HG03520 (cell line): ENCODE measurements around the gene ETS1.

Experiments
- ATAC-seq: cut with Tn5 transposase; IDR thresholded peaks from one replicate; pipeline ENCODE4 v1.9.1; 2021; ENCODE audit warnings: mild to moderate bottlenecking, moderate library complexity; ENCODE audit not compliant: unreplicated experiment

The ETS1 gene

GRCh38 chr11:128546916-128547315 lies 40.4 kb downstream of the ETS1 start:
- no peak for ATAC-seq

GRCh38 chr11:128544471-128545051 lies 42.8 kb downstream of the ETS1 start:
- no peak for ATAC-seq

DNA sequence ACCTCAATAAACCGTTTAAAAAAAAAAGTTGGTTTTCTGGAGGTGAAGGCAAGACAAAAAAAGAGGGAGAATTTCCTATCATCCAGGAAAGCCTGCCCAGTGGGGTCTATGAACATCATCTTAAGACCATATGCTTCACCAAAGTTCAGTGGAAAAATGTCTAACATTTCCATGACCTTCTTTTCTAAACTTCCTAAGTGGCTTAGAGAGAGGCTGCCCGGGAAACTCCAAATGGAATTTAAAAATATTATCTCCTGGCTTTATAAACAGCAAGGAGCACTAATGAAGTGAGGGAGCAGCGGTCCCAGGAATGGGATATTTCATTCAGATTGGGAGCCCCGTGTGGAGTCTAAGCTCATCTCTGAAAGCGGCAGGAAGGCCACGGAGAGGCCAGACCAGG lies 46.9 kb downstream of the ETS1 start:
- ATAC-seq = no peak

DNA sequence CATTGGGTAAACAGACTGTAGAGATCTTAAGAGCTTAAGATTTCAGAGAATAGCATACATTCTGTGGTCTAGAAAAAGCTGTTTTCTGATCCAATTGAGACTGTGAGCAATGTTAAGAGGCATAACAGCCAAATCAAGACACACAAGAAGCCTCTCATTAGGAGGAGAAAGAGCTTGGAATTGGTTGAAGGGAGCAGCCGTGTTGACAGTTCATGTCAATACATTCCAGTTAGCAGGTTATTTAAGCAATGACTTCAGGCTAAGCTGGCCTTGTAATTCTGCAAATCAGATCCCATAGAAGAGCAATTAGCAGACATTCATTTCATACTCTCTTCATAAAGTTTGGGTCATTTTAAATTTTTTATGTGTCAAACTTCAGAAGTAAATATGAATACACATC lies 50.9 kb downstream of the ETS1 start:
- ATAC-seq = no peak

GRCh38 chr11:128535468-128536457 lies 51.6 kb downstream of the ETS1 start:
- no peak for ATAC-seq

- no peak for ATAC-seq
Observed at GRCh38 chr11:128533472-128533871, 53.9 kb downstream of the ETS1 start.

- ATAC-seq = no peak
Observed at GRCh38 chr11:128532572-128533091, 54.7 kb downstream of the ETS1 start.

DNA sequence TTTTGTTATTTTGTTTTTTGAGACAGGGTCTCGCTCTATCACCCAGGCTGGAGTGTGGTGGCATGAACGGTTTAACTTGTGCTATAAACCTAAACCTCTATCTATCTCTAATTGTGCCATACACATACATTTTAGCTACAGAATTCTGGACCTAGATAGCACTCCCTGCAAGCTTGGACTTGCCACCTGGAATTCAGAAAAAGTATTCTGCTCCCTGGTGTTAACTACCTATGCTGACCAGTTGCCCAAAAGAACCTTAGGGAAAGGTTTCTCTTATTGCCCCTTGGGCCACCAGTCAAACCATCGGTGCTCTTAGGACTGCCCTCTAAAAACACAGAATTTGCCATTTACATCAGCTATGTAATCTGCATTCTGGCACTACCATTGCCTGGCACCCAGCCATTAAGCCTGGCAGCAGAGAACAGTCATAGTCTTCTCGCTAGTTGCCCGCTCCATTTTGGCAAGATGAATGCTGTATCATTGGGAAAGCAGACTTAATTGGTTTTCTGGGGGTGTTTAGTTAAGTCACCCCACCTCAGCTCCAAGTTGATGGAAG lies 55.3 kb downstream of the ETS1 start:
- ATAC-seq = no peak

DNA sequence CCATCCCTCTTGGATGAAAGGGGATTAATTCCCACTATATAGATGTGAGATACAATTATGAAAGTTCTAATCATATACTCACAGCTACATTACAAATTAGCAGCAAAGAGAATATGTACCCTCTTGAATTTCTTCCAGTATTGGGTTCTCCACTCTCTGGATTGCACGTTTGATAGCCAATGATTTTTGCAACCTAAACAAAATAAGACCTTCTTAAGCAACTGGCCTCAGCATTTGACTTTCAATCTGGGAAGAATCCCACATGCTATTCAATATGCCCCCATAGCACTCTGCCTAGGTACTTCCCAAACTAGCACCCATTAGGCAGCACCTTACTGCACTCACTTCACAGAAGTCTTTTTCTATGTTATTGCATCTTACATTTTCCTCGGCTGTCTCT lies 55.8 kb downstream of the ETS1 start:
- no peak for ATAC-seq

DNA sequence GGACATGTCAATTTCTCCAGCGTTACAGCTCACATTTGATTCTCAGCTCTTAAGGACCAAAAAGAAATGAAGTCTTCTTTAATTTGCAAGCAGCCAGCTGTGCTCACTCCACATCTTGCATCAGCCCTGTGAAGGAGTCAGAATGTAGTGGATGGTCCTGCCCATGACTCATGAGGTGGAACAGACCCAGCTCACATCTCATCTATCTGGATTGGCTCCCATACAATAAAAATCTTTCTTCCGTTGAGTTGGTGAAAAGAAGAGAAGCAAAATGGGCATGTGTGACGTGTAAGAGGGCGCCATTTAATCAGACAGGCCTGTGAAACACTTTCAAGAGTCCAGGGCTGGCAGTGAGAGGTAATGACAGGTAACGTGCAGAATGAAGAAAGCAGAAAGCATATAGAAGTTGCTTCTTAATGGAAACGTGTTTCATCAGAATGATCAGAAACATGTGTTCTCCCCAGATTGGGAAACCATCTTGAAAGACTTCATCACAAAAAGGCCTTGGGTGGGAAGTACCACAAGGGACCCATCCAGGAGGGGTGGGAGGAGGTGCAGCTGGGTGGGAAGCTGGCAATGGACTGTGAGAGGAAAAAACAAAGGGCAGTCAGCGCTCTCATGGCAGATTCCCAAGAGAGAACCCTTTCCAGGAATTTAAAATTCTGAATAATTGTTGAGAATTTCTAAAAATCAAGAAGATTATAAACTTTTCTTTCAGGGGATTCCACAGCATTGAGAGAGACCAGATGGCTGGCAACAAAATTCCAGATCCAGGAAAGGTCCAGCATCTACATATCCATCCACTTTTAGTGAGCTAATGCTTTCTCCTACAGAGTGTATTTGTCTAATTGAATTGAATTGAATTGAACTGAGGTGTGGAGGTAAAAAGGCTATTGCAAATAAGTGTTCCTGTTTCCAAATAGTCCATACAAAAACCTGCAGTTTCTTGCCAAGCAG lies 57.0 kb downstream of the ETS1 start:
- no peak for ATAC-seq

GRCh38 chr11:128528294-128528693 lies 59.1 kb downstream of the ETS1 start:
- ATAC-seq = no peak

DNA sequence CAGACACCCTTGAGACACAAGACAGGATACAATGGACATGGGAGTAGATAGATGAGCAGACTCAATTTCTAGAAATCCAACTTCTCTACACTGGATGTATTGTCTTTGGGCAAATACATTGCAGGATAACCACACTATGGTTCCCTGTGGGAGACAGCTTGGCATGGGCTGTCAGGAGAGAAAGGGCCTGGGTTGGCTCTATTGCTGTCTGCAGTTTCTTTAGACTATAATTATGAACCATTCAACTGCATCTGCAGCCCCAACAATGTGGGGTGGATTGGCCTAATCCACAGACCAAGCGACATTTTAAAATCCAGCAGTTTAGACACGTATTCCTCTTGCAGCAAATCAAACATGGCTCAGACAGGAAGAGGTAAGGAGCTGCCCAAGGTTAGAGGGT lies 60.3 kb downstream of the ETS1 start:
- ATAC-seq = no peak

GRCh38 chr11:128525411-128526243 lies 61.7 kb downstream of the ETS1 start:
- ATAC-seq = no peak

GRCh38 chr11:128524172-128524571 lies 63.2 kb downstream of the ETS1 start:
- ATAC-seq = no peak

GRCh38 chr11:128523641-128524040 lies 63.7 kb downstream of the ETS1 start:
- no peak for ATAC-seq

DNA sequence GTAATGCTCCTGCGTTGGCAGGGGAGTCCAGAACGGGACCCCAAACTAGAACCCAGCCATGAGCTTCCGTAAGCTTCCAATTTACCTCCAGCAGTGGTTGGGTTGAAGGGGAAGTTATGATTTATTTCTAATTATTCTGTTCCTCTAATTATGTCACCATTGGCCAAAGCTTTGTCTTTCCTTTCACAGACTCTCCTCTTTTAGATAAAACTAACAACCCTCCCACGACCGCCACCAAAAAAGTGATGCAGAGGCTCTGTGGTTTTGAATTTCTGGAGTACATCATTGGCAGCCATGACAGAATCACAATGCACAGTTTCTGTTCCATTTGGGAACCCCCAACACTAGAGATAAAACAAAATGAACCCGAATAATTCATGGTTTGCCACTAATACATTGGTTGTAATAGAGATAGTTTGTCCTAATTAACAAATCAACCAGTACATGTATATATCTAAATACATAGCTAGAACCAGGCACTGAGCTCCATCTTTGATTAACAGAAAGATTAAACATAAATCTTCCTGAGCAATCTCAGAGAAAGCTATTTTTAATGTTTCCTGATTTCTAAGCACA lies 64.3 kb downstream of the ETS1 start:
- no peak for ATAC-seq

DNA sequence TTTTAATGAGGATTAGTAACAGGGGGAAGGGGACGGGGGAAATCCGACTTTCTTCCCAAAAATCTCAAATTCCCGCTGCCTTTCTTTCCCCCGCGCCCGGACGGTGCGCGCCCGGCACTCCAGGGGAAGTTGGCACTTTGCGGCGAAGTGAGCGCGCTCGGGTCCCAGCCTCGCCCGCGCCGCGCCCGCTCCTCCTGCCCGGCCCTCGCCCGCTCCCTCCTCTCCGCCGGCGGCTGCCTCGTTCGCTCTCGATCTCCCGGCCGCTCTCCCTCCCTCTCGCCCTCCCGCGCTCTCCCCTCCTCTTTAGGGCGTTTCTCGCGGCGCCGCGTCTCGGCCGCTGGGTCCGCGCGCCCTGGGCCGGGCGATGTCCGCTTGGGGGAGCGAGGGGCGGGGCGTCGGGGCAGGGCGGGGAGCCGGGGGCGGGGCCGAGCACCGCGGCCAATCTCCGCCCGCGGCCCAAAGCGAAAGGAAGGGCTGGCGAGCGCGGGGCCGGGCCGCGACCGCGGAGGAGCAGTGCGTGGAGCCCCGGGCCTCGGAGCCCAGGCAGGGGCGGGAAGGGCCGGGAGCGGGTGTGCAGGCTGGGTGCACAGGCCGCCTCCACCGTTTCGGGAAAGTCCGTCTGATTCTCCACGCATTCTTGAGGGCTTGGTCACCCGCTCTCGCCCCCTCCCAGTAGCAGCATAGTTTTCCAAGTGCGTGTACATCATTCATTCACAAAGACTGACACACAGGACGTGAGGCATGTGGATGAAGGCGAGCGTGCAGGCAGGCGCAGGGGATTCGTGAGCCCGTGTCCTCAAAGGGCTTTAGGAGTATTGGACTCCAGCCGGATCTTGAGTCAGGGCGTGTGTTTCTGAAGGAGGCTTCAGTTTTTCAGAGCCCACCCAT lies 65.1 kb downstream of the ETS1 start:
- peak; percentile 72 for ATAC-seq

DNA sequence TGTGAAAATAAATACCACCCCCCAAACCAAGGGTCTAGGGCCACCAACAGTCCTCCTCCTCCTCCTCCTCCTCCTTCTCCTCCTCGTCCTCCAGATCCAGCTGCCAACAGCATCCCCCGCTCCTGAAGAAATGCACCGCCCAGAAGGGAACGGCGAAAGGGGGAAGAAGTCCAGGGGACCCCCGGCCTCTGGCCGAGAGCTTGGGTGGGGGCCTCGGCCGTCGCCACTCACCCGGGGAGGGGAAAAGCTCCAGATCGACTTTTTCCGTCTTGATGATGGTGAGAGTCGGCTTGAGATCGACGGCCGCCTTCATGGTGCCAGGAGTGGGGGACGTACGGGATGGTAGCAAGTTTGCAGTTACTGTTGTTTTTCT lies 65.7 kb downstream of the ETS1 start:
- ATAC-seq = no peak
